NB4 (cell line): Measurements from ENCODE around the gene PCSK4.

Source experiments
- DNase-seq: peaks from one replicate; pipeline ENCODE4 v3.0.0; 2010; ENCODE audit warnings: low read depth
- H3K4me3 ChIP-seq: one replicate; pipeline ENCODE4 v1.5.1; 2011; ENCODE audit warnings: mild to moderate bottlenecking, low read depth, low read length, moderate library complexity
- CTCF ChIP-seq: IDR thresholded peaks from one replicate; pipeline ENCODE4 v1.5.1; 2012; ENCODE audit warnings: low read depth, low read length
- MAX ChIP-seq: IDR thresholded peaks from 2 replicates; pipeline ENCODE4 v1.6.1; 2011; ENCODE audit warnings: low read depth, low read length
- MYC ChIP-seq: IDR thresholded peaks from 2 replicates; pipeline ENCODE4 v1.6.1; 2011; ENCODE audit warnings: low read depth, low read length
- POLR2A ChIP-seq: IDR thresholded peaks from 2 replicates; pipeline ENCODE4 v1.6.1; 2011; ENCODE audit warnings: mild to moderate bottlenecking; ENCODE audit not compliant: insufficient read length; ENCODE audit errors: extremely low read depth

Gene PCSK4

GRCh38 chr19:1466018-1466460 is 24.1 kb downstream of the PCSK4 start:
- no peak for DNase-seq
- TF ChIP-seq POLR2A (no peak), MYC (no peak), CTCF (no peak)
- H3K4me3 ChIP-seq, result no peak overlapping the region

- no peak overlapping the region for H3K4me3 ChIP-seq
- DNase-seq, result peak; percentile 61
- TF ChIP-seq CTCF (peak; percentile 33), MAX (no peak)
Observed at GRCh38 chr19:1465191-1466016, 24.7 kb downstream of the PCSK4 start.

- no peak overlapping the region for H3K4me3 ChIP-seq
- no peak for DNase-seq
- TF ChIP-seq CTCF (no peak), MAX (no peak), POLR2A (no peak), MYC (no peak)
Observed at GRCh38 chr19:1461862-1462261, 28.3 kb downstream of the PCSK4 start.

GRCh38 chr19:1460033-1460995 is 29.8 kb downstream of the PCSK4 start:
- TF ChIP-seq MAX, result no peak
- TF ChIP-seq MYC, result no peak
- TF ChIP-seq POLR2A, result no peak
- no peak for TF ChIP-seq CTCF
- DNase-seq, result no peak
- no peak overlapping the region for H3K4me3 ChIP-seq

GRCh38 chr19:1459479-1459878 is 30.7 kb downstream of the PCSK4 start:
- no peak for DNase-seq
- TF ChIP-seq CTCF, result no peak
- TF ChIP-seq MYC, result no peak
- no peak for TF ChIP-seq MAX
- TF ChIP-seq POLR2A, result no peak
- no peak overlapping the region for H3K4me3 ChIP-seq
